OCI-LY3 (cell line): ENCODE measurements around the gene SREBF1.

Experiments used
- H2AFZ ChIP-seq: fragments of 200-600, 300-600 bp; shearing (Covaris generic); 2 replicates; pipeline ENCODE4 v1.6.0; 2014; ENCODE audit warnings: antibody characterized with exemption, low read depth, low read length
- H3K27ac ChIP-seq: fragments of 200-600, 300-600 bp; sonication (generic); 2 replicates; pipeline ENCODE4 v1.5.1; 2014; ENCODE audit warnings: mild to moderate bottlenecking, low read length, moderate library complexity, mixed read lengths
- H3K27me3 ChIP-seq: fragments of 200-600, 300-600 bp; sonication (generic); 2 replicates; pipeline ENCODE4 v1.6.1; 2014; ENCODE audit warnings: low read depth, low read length, mixed read lengths
- H3K36me3 ChIP-seq: fragments of 200-600, 300-600 bp; sonication (generic); replicated peaks from 2 replicates; pipeline ENCODE3; 2014; ENCODE audit warnings: low read depth, low read length, mixed read lengths
- H3K4me1 ChIP-seq: fragments of 300-600, 200-600 bp; sonication (generic); 2 replicates; pipeline ENCODE4 v1.6.1; 2014; ENCODE audit warnings: low read length, mixed read lengths
- H3K4me2 ChIP-seq: fragments of 200-600, 300-600 bp; sonication (generic); 2 replicates; pipeline ENCODE4 v1.6.1; 2014; ENCODE audit warnings: low read length, mixed read lengths
- H3K4me3 ChIP-seq: fragments of 300-600, 200-600 bp; sonication (generic); 2 replicates; pipeline ENCODE4 v1.5.1; 2014; ENCODE audit warnings: antibody characterized with exemption, mild to moderate bottlenecking, low read length, moderate library complexity
- H3K79me2 ChIP-seq: fragments of 300-600, 200-600 bp; shearing (Covaris generic); 2 replicates; pipeline ENCODE4 v1.6.1; 2014; ENCODE audit warnings: mild to moderate bottlenecking, low read length, mixed read lengths
- H3K9ac ChIP-seq: fragments of 300-600, 200-600 bp; shearing (Covaris generic); 2 replicates; pipeline ENCODE4 v1.6.0; 2014; ENCODE audit warnings: mild to moderate bottlenecking, low read length, moderate library complexity
- H3K9me3 ChIP-seq: fragments of 200-600, 300-600 bp; shearing (Covaris generic); 2 replicates; pipeline ENCODE4 v1.6.1; 2014; ENCODE audit warnings: low read length, mixed read lengths; ENCODE audit not compliant: insufficient read depth
- H4K20me1 ChIP-seq: fragments of 200-600, 300-600 bp; sonication (generic); 2 replicates; pipeline ENCODE4 v1.6.1; 2016; ENCODE audit warnings: low read length, mixed read lengths; ENCODE audit not compliant: insufficient read depth
- CTCF ChIP-seq: fragments of 200-600, 300-600 bp; sonication (generic); IDR thresholded peaks from 2 replicates; pipeline ENCODE4 v1.5.1; 2014; ENCODE audit warnings: antibody characterized with exemption, low read length, low read depth
- EZH2phosphoT487 ChIP-seq: fragments of 200-600 bp; shearing (Covaris generic); IDR thresholded peaks from 2 replicates; pipeline ENCODE4 v1.6.1; 2018; ENCODE audit warnings: antibody characterized with exemption, mixed run types, low read depth

Gene SREBF1

GRCh38 chr17:17819561-17819995, 17.2 kb downstream of the SREBF1 start:
- no peak overlapping the region for H3K9ac ChIP-seq
- peaks cover 4% of the 10 kb centered on the region; the same call in 1 of the 2 replicates for H3K79me2 ChIP-seq
- no peak overlapping the region for H3K27ac ChIP-seq
- H3K9me3 ChIP-seq, result no peaks in the 10 kb centered on the region
- no peaks in the 10 kb centered on the region for H3K27me3 ChIP-seq
- H4K20me1 ChIP-seq, result peaks cover 26% of the 10 kb centered on the region
- H3K36me3 ChIP-seq, result peaks cover 9% of the 10 kb centered on the region
- H3K4me1 ChIP-seq, result peaks cover 32% of the 10 kb centered on the region
- no peak overlapping the region for H2AFZ ChIP-seq
- H3K4me2 ChIP-seq, result peak overlapping the region; percentile 59
- TF ChIP-seq CTCF, result no peak
- no peak overlapping the region for H3K4me3 ChIP-seq

- H3K4me1 ChIP-seq, result peaks cover 27% of the 10 kb centered on the region
- H3K9ac ChIP-seq, result no peak overlapping the region
- no peaks in the 10 kb centered on the region for H3K9me3 ChIP-seq
- H3K4me3 ChIP-seq, result no peak overlapping the region
- no peaks in the 10 kb centered on the region for H3K27me3 ChIP-seq
- H4K20me1 ChIP-seq, result peaks cover 26% of the 10 kb centered on the region
- no peak overlapping the region for H3K27ac ChIP-seq
- H3K79me2 ChIP-seq, result 0 out of 2 replicates have a peak, but pooled peaks cover 4% of the 10 kb centered on the region
- peak overlapping the region; percentile 59 for H3K4me2 ChIP-seq
- no peak overlapping the region for H2AFZ ChIP-seq
- peaks cover 9% of the 10 kb centered on the region for H3K36me3 ChIP-seq
- TF ChIP-seq CTCF (no peak), EZH2phosphoT487 (no peak)
These were observed 17.7 kb downstream of the SREBF1 start for GRCh38 chr17:17819111-17819510.

GRCh38 chr17:17818088-17818526, 18.7 kb downstream of the SREBF1 start:
- H3K27ac ChIP-seq, result no peak overlapping the region
- no peak overlapping the region for H3K4me2 ChIP-seq
- H4K20me1 ChIP-seq, result peaks cover 25% of the 10 kb centered on the region
- H3K36me3 ChIP-seq, result peaks cover 9% of the 10 kb centered on the region
- H2AFZ ChIP-seq, result no peak overlapping the region
- no peaks in the 10 kb centered on the region for H3K9me3 ChIP-seq
- peaks cover 22% of the 10 kb centered on the region for H3K4me1 ChIP-seq
- H3K9ac ChIP-seq, result no peak overlapping the region
- 0 out of 2 replicates have a peak, but pooled peaks cover 4% of the 10 kb centered on the region for H3K79me2 ChIP-seq
- TF ChIP-seq CTCF (no peak), EZH2phosphoT487 (no peak)
- H3K4me3 ChIP-seq, result no peak overlapping the region
- no peaks in the 10 kb centered on the region for H3K27me3 ChIP-seq

- Histone ChIP-seq H4K20me1 (peaks cover 19% of the 10 kb centered on the region), H3K36me3 (peaks cover 9% of the 10 kb centered on the region), H3K27ac (no peak overlapping the region)
These were observed 19.2 kb downstream of the SREBF1 start for GRCh38 chr17:17817552-17817947.

More at GRCh38 chr17:17817552-17817947, 19.2 kb downstream of the SREBF1 start:
- Histone ChIP-seq H3K4me1 (peaks cover 18% of the 10 kb centered on the region), H3K9me3 (no peaks in the 10 kb centered on the region), H3K4me2 (no peak overlapping the region), H3K4me3 (no peak overlapping the region), H2AFZ (no peak overlapping the region), H3K79me2 (0 out of 2 replicates have a peak, but pooled peaks cover 1% of the 10 kb centered on the region), H3K27me3 (no peaks in the 10 kb centered on the region), H3K9ac (no peak overlapping the region)
- no peak for TF ChIP-seq EZH2phosphoT487
- TF ChIP-seq CTCF, result no peak
